MCF 10A (cell line): Measurements from ENCODE around the gene GNAT2. TPM values are rescaled to one million over a fixed set of nuclear protein-coding genes. Genes with fewer than 3 reads are reported as not detected.

Experiments used
- BruUV-seq: library from RNA; stranded (reverse); fragments of 400-500 nt; replicated peaks from 2 replicates; lab custom pipeline; 2021; lab: Mats Ljungman, UMichigan
- CTCF ChIA-PET: fragments of 300-600 bp; sonication (Branson Sonifier 250); formaldehyde crosslinking; extraction: SDS; loops from one replicate; lab custom pipeline; 2021; ENCODE audit warnings: antibody characterized with exemption, inconsistent platforms; lab: Yijun Ruan, JAX
- POLR2A ChIA-PET: fragments of 300-600, 350-650 bp; sonication (Branson Sonifier 250); formaldehyde crosslinking; extraction: SDS; loops from one replicate; lab custom pipeline; 2020; ENCODE audit warnings: antibody characterized with exemption, inconsistent platforms; lab: Yijun Ruan, JAX
- DNase-seq: peaks from one replicate; pipeline ENCODE4 v3.0.0-alpha.2; 2018; ENCODE audit not compliant: unreplicated experiment
- H3K27ac Mint-ChIP-seq: one replicate; pipeline ENCODE4 v1.8.0; 2022; ENCODE audit warnings: mild to moderate bottlenecking, low read depth, mixed read lengths; ENCODE audit not compliant: unreplicated experiment
- H3K27me3 Mint-ChIP-seq: one replicate; pipeline ENCODE4 v1.8.0; 2022; ENCODE audit warnings: mixed read lengths; ENCODE audit not compliant: insufficient read depth, unreplicated experiment
- H3K36me3 Mint-ChIP-seq: one replicate; pipeline ENCODE4 v1.8.0; 2022; ENCODE audit warnings: mild to moderate bottlenecking, moderate library complexity, mixed read lengths; ENCODE audit not compliant: insufficient read depth, unreplicated experiment
- H3K4me1 Mint-ChIP-seq: one replicate; pipeline ENCODE4 v1.8.0; 2022; ENCODE audit warnings: mixed read lengths; ENCODE audit not compliant: insufficient read depth, unreplicated experiment
- H3K4me3 Mint-ChIP-seq: one replicate; pipeline ENCODE4 v1.8.0; 2022; ENCODE audit warnings: mild to moderate bottlenecking, moderate library complexity, mixed read lengths; ENCODE audit not compliant: unreplicated experiment
- H3K9me3 Mint-ChIP-seq: one replicate; pipeline ENCODE4 v1.8.0; 2022; ENCODE audit warnings: mixed read lengths; ENCODE audit not compliant: unreplicated experiment
- CTCF ChIP-seq: fragments of 200-600 bp; IDR thresholded peaks from one replicate; pipeline ENCODE4 v1.8.0; 2022; ENCODE audit warnings: antibody characterized with exemption, mild to moderate bottlenecking; ENCODE audit not compliant: unreplicated experiment
- intact Hi-C: fragments of 100-400 bp; cut with micrococcal nuclease; formaldehyde crosslinking; loops from 2 replicates; pipeline ENCODE4 v1.14.1; 2022
- total RNA-seq: library from RNA; stranded (reverse); gene quantifications from 2 replicates; pipeline ENCODE4 v1.2.3, GENCODE V29; 2022

The GNAT2 gene
- total RNA-seq, 1 experiment from 2014 or later, result not detected

DNA sequence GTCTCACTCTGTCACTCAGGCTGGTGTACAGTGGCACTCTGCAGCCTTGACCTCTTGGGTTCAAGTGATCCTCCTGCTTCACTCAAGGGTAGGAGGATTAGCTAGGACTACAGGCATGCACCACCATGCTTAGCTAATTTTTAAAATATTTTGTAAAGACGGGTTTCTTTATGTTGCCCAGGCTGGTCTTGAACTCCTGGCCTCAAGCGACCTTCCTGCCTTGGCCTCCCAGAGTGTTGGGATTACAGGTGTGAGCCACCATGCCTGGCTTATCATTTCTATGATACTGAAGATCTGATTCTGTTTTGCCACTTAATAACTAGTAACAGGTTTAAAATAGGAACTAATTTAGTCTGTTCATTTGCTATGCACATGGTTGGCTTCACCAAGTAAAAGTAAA, 37.4 kb downstream of the GNAT2 start:
- H3K27ac Mint-ChIP-seq, result no peak overlapping the region
- BruUV-seq, result no TSS peak
- intact Hi-C loops, result no loop called here
- POLR2A ChIA-PET, result interaction anchor here (1.1 kb wide), 1 partner anchor 32 kb away, joined by 3 read pairs; no protein-coding TSS in a partner anchor
- no peaks in the 10 kb centered on the region for H3K27me3 Mint-ChIP-seq
- DNase-seq, result no peak
- CTCF ChIA-PET, result interaction anchor here (1.7 kb wide), 1 partner anchor 58 kb away, joined by 6 read pairs; no protein-coding TSS in a partner anchor
- no peak overlapping the region for H3K4me3 Mint-ChIP-seq
- peaks cover 86% of the 10 kb centered on the region for H3K36me3 Mint-ChIP-seq
- H3K4me1 Mint-ChIP-seq, result no peaks in the 10 kb centered on the region
- no peak for TF ChIP-seq CTCF
- H3K9me3 Mint-ChIP-seq, result no peaks in the 10 kb centered on the region

GRCh38 chr1:109579491-109579890, 39.9 kb downstream of the GNAT2 start:
- no peak for DNase-seq
- Mint-ChIP-seq H3K36me3 (peaks cover 78% of the 10 kb centered on the region), H3K27me3 (no peaks in the 10 kb centered on the region), H3K4me1 (no peaks in the 10 kb centered on the region), H3K9me3 (no peaks in the 10 kb centered on the region), H3K4me3 (no peak overlapping the region), H3K27ac (no peak overlapping the region)
- no peak for TF ChIP-seq CTCF
- intact Hi-C loops, result no loop called here
- CTCF ChIA-PET, result interaction anchor here (1.6 to 1.8 kb wide), 2 partner anchors 22 to 60 kb away, joined by 5 to 7 read pairs; no protein-coding TSS in a partner anchor
- BruUV-seq, result no TSS peak
- POLR2A ChIA-PET, result interaction anchor here (0.9 to 1.6 kb wide), 3 partner anchors 20 to 31 kb away, joined by 3 to 4 read pairs (median 4); partner anchors contain the start of gene GNAI3

DNA sequence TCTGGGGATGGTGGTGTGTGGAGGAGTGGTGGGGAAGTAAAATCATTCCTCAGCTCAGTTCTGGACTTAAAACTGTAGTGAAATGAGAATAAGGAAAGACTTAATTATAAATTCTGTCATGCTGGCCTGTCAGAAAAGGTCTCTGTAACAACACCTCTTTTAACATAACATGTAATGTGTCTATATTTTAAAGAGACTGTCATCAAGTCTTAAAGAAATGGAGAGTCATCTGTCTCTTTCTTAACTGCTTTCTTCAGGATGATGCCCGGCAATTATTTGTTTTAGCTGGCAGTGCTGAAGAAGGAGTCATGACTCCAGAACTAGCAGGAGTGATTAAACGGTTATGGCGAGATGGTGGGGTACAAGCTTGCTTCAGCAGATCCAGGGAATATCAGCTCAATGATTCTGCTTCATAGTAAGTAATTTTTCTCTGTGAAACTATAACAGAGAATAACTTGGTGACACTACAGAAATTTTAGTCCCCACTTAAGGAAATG, 40.4 kb downstream of the GNAT2 start:
- intact Hi-C loops, result no loop called here
- Mint-ChIP-seq H3K4me1 (no peaks in the 10 kb centered on the region), H3K36me3 (peaks cover 75% of the 10 kb centered on the region), H3K27me3 (no peaks in the 10 kb centered on the region), H3K4me3 (no peak overlapping the region), H3K9me3 (no peaks in the 10 kb centered on the region), H3K27ac (no peak overlapping the region)
- no peak for DNase-seq
- TF ChIP-seq CTCF, result no peak
- POLR2A ChIA-PET, result interaction anchor here (0.9 to 1.6 kb wide), 3 partner anchors 20 to 30 kb away, joined by 3 to 4 read pairs (median 4); partner anchors contain the start of gene GNAI3
- CTCF ChIA-PET, result interaction anchor here (1.6 to 1.8 kb wide), 2 partner anchors 22 to 61 kb away, joined by 5 to 7 read pairs; no protein-coding TSS in a partner anchor
- BruUV-seq, result no TSS peak

DNA sequence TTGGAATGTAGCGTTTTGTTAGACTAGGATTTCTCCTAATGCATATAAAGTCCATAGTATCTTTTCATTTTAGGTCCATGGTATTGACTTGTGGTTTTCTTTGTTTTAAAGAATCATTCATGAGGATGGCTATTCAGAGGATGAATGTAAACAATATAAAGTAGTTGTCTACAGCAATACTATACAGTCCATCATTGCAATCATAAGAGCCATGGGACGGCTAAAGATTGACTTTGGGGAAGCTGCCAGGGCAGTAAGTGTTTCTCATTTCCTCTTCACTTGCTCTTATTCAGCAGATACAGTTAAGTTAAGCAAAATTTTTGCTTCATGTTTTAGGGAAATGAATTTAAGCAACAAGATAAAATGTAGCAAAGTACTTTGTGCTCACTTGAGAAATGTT, 45.6 kb downstream of the GNAT2 start:
- H3K4me3 Mint-ChIP-seq, result no peak overlapping the region
- DNase-seq, result no peak
- no TSS peak for BruUV-seq
- POLR2A ChIA-PET, result no interaction called here
- intact Hi-C loops, result no loop called here
- no peak for TF ChIP-seq CTCF
- H3K4me1 Mint-ChIP-seq, result peaks cover 8% of the 10 kb centered on the region
- H3K27ac Mint-ChIP-seq, result no peak overlapping the region
- H3K36me3 Mint-ChIP-seq, result peaks cover 24% of the 10 kb centered on the region
- no peaks in the 10 kb centered on the region for H3K27me3 Mint-ChIP-seq
- CTCF ChIA-PET, result interaction anchor here (0.6 to 0.7 kb wide), 2 partner anchors 579 to 635 kb away, joined by 3 read pairs; no protein-coding TSS in a partner anchor
- H3K9me3 Mint-ChIP-seq, result no peaks in the 10 kb centered on the region
